HG03460 (cell line): ENCODE measurements around the gene PACC1.
"Not testable (repeated sequence)": the region's sequence is repeated elsewhere in the genome, so short reads cannot be mapped to it uniquely, and the experiment has no call there.

ENCODE experiments used
- ATAC-seq: cut with Tn5 transposase; IDR thresholded peaks from one replicate; pipeline ENCODE4 v1.9.1; 2021; ENCODE audit not compliant: unreplicated experiment

Gene PACC1

DNA sequence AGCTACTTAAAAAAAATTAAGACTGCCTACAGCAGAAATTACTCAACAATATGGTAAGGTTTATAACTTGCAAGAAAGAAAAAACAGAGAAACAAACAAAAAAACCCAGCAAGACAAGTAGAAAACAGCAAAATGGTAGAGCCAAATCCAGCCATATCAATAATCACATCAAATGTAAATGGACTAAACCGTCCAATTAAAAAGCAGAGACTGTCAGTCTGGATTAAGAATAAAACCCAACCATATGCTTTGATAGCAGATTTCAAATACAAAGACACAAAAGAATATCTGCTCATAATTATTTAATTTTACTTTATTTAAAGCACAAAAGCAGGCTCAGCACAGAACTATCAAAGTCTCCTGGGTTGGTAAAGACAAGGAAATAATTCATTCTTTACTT is 17.5 kb downstream of the PACC1 start:
- no peak for ATAC-seq

DNA sequence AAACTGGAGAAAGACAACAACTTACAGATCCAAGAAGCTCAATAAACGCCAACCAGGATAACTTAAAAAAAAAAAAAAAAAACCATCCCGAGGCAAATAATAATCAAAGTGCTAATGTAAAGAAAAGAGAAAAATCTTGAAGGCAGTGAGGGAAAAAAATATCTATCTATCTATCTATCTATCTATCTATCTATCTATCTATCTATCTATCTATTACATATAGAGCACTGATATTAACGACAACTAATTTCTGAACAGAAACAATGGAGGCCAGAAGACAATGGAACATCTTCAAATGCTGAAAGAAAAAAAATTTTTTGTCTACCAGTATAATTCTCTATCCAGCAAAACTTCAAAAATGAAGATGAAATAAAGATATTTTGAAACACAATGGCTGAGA is 18.0 kb downstream of the PACC1 start:
- ATAC-seq: no peak

DNA sequence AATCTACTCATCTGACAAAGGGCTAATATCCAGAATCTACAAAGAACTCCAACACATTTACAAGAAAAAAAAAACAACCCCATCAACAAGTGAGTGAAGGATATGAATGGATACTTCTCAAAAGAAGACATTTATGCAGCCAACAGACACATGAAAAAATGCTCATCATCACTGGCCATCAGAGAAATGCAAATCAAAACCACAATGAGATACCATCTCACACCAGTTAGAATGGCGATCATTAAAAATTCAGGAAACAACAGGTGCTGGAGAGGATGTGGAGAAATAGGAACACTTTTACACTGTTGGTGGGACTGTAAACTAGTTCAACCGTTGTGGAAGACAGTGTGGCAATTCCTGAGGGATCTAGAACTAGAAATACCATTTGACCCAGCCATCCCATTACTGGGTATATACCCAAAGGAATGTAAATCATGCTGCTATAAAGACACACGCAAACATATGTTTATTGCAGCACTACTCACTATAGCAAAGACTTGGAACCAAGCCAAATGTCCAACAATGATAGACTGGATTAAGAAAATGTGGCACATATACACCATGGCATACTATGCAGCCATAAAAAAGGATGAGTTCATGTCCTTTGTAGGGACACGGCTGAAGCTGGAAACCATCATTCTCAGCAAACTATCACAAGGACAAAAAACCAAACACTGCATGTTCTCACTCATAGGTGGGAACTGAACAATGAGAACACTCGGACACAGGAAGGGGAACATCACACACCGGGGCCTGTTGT is 18.8 kb downstream of the PACC1 start:
- not testable (repeated sequence) for ATAC-seq

DNA sequence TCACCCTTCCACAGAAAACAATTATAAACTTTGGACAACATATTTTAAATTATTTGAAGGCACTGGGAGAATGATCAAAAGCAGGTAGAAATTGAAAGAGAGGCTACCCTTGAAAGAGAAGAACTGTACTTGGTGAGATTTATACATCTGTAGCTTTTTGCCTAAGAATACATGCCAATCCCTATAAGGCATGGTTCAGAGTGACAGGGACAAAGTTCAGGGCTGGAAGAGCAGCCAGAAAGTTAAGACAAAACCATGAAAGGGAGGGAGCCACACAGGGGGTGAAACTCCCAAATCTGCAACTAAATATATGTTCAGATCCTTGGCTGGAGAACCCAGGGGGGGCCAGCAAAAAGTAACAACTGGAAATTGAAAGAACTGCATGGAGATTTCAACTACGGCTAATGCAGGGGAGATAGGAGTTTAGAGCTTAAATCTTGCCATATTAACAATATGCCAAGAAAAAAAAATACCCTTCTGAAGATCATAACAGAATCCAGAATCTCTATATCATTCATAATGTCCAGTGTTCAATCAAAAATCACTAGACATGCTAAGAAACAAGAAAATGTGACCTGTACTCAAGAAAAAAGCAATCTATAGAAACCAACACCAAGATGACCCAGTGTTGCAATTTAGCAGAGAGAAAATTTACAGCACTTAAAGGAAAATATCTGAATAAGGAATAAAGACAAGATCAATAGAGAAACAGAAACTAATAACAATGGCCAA is 25.5 kb downstream of the PACC1 start:
- ATAC-seq: no peak

DNA sequence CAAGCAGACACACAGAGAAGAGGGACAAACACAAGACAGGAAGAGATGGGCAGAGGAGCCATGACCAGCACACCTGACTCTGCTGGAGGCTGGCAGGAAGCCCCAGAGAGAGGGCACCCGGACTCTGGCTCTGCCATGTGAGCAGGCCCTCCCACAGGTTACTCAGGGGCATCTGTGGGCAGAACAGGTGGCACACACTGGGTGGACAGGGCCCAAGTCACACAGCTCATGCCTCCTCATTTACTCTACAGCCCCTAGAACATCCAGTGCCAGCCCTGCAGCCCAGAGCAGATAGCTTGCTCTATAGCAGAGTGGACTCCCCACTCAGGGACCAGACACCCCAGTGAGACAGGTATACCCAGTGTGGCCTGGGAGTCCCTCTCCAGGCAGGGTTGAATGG is 28.7 kb downstream of the PACC1 start:
- ATAC-seq: no peak

DNA sequence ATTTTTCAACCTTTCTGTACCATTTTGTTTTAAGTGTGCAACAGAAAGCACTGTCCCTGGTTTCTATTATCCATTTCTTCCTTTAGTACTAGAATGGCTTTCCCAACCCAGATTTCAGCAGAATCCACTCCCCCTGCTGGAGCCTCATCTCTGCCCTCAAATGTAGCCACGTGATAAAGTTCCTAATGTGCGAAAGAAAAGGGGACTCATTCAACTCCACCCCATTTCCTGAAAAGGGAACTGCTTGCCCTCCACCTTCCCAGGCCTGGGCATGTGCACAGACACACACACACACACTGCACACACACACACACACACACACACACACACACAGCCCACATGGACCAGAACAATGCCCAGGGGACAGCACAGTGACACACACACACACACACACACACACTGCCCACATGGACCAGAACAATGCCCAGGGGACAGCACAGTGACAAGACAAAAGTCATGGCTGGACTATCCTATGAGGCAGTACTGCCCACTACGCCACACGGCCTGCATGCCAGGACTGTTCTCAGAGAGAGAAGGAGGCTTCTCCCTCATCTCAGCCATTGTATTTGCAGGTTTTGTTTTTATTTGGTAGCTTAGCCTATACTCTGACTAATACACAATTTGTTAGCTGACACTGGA is 33.2 kb downstream of the PACC1 start:
- ATAC-seq: no peak

DNA sequence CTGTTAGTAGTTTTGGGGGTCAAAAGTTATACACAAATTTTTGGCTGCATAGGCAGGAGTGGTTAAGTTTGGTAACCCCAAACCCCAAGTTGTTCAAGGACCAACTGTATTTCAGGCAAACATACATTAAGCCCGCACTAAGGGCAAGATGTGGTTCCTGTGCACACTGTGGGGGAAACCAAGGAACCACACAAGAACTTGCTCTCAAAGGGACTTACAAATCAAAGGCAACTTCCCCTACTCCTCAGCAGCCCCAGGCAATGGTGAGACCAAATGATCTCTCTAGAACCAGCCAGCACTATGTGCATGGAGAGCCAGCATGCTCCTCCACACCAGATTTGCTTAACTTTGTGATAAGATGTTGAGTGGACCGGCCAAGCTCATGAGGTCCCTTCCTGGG is 35.3 kb downstream of the PACC1 start:
- ATAC-seq: no peak

DNA sequence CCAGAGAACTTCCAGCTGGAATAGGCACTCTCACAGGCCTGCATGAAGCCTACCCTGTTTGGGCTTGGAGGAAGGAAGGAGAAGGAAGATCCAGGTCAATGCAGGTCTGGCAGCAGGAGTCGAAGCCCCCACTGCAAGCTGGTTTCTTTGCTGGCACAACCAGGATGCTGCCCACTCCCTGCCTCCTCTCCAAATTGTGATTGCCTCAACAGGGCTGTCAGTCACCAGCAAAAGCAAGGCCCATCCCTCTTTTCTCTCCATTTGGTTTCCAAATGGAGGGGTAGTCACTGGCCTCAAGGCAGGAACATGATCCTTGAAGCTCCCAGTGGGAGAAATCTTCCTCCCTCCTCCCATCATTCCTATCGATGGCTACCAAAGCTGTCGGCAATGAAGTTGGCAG is 37.0 kb downstream of the PACC1 start:
- no peak for ATAC-seq

DNA sequence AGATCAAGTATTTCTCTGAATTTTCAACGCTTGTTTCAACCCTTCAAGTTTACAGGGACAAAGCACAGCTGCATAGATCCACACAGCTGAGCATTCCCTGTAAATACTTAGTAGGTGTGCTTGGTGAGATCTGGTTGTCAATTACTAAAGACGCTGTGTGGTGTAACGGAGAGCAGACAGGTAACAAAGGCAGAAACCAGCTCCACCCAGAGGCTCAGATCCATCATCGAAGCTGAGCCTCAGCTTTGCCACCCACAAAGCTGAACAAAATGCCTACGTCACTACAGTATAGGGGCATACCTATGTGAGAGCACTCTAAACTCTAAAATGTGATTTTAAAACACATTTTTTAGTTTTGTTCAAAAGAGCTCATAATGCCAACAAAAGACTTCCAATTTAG is 38.7 kb downstream of the PACC1 start:
- ATAC-seq: no peak

DNA sequence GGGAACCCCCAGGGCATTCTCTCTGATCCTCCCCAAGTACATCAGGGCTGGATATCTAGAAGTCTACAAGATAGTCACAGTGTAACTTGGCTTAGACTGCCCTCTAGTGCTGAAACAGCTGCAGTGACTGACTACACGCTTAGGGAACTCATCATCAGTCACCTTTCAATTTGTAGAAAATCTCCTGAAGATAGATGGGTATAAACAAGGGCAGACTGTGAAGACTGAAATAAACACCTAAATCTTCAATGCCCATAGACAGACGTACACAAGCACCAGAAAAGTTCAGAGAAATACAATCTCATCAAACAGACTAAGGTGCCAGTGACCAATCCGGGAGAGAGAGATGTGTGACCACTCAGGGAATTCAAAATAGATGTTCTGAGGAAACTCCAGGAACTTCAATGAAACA is 46.6 kb downstream of the PACC1 start:
- peak; percentile 82 for ATAC-seq

DNA sequence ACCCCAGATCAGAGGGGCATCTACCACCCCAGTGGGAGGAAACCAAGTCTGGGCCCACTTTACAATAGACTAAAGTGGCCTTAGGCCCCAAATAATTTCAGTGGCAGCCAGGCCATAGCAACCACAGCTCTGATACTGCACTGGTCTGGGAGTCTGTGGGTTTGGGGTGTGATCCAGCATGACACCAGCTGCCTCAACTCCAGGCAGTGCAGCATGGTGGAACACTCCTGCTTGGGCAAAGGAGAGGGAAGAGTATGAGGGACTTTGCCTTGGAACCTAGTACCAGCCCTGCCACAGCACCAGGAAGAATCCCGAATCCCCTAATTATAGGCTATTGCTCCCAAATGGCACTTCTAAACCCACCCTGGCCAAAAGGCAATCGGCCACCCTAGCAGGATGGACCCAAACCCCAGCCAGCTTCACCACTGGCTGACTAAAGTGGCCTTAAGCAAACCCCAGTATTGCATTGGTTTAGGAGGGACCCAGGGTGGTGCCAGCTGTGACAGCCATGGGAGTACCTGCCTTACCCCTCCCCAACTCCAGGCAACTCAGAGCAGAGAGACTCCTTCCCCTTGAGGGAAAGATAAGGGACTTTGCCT is 47.1 kb downstream of the PACC1 start:
- ATAC-seq: no peak

DNA sequence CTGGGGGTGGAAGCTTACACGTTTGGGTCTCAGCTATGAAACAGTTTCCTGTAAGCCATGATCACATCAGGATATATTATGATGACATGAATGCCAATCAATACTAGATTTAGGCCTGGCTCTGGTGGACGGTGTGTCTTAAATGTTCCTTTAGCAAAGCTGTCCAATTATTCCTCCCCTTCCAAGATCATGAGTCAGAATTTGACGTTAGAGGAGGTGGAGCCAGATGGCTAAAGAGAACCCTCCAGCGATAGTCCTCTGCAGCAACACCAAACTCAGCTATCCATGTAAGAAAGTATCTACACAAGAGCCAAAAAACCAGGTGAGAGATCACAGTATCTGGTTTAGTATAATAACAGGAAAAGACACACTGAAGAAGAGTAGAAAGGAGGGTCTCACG is 47.8 kb downstream of the PACC1 start:
- ATAC-seq: no peak

DNA sequence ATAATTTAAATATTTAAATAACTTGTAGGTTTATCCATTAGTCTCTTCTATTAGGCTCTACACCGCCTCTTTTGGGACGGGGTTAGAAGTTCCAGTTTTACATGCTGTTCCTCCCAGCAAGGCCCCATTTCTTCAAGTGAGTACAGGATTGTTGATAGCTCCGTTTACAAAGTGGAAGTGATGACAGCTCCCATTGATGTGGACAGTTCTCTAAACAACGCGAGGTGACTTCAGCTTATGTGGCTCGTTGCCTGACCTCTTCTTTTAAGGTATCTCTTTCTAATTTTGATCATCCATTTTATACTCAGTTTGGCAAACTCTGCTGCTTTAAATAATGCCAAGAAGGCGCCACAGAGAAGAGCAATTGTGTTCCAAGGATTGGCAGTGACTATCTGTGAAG is 49.7 kb downstream of the PACC1 start:
- ATAC-seq: no peak

DNA sequence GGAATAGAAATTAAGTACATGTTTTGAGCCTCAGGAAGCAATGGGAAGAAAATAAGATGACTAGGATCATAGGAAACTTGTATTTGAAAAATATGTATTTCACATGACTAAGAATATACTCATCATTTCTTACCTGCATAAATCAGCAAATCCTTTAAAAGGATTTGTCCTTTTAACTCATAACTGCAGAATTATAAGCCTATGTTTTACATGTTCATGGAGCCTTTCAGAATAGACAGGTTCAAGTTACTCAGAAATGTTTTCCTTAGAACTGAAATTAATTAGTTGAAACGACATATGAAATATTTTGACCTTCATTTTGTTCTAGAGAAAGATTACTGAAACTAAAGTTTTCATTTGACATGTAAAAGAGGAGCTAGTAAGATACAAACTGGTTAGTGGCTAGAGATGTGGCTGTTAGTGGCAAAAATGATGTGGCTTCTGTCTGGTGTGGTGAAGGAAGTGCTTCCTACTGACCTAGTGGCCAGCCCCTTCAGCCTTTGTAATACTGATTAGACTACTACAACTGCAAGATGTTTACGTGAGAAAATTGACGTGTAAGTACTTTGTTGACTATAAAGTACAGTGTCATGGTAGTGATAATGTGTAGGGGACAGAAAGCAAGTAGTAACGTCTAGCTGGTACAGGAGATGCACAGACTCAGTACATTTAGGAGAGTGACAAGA is 54.7 kb downstream of the PACC1 start:
- no peak for ATAC-seq

DNA sequence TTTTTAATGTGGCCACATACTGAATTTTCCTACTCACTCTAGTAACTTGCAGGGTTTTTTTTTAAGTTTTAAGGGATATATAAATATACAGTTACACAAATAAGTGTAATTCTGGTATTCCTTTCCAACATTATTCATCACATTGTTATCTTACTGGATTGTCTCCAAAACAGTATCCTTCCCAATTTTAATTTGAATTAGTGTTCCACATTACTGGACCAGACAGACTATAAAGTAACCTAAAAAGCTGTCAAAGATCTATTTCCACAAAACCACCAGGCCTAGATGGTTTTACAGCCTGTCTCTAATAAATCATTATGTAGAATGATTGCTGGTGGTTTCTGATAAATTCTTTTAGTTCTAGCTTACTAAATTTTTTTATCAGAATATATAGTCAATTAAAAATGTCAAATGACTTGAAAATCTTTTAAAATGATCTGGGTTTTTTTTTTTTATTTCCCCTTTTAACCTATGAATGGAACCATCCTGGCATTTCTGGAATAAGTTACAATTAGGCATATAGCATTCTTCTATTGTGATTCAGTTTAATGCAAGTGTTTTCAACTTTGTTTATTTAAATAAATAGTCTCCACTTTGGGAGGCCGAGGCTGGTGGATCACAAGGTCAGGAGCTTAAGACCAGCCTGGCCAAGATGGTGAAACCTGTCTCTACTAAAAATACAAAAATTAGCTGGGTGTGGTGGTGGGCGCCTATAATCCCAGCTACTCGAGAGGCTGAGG is 59.3 kb downstream of the PACC1 start:
- ATAC-seq: no peak

DNA sequence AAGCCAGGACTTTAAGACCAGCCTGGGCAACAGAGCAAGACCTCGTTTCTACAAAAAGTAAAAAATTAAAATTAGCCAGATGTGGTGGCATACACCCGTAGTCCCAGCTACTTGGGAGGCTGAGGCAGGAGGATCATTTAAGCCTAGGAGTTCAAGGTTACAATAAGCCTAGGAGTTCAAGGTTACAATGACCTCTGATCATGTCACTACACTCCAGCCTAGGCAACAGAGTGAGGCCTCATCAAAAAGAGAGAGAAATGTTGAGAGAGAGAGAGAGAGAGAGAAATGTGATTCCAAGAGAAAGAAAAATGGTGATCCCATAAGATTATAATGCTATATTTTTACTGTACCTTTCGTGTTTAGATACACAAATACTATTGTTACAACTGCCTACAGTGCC is 60.2 kb downstream of the PACC1 start:
- ATAC-seq: no peak

DNA sequence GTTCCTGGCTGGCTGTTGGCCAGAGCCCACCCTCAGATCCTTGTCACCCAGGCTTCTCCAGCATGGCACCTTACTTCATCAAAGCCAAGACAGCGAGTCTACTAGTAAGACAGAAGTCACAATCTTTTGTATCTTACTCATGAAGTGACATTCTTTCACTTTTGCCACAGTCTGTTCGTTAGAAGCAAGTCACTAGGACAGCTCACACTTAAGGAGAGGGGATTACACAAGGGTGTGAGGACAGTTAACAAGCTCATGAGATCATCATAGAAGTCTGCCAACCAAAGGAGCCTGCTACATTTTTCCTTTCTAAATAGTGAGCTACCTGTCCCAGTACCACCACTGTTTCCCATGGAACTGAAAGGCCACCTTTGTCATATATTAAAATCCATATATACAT is 61.5 kb downstream of the PACC1 start:
- no peak for ATAC-seq

DNA sequence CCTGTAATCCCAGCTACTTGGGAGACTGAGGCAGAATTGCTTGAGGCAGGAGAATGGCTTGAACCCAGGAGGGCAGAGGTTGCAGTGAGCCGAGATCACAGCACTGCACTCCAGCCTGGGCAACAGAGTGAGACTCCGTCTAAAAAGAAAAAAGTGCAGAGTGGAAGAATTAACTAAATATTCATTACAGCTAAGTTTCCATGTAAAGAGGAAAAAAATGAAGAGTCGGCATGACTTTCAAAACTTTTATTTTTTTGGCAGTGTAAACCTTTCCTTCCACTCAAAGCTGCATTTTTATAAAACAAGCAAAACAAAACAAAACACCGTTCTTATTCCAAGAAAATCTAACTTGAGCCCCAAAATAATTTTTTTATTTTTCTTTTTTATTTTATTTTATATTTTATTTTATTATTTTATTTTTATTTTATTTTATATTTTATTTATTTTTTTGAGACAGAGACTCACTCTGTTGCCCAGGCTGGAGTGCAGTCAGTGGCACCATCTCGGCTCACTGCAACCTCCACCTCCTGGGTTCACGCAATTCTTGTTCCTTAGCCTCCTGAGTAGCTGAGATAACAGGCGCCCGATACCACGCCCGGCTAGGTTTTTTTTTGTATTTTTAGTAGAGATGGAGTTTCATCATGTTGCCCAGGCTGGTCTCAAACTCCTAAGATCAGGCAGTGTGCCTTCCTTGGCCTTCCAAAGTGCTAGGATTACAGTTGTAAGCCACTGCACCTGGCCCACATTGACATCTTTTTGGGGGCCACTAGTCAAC is 62.9 kb downstream of the PACC1 start:
- no peak for ATAC-seq

DNA sequence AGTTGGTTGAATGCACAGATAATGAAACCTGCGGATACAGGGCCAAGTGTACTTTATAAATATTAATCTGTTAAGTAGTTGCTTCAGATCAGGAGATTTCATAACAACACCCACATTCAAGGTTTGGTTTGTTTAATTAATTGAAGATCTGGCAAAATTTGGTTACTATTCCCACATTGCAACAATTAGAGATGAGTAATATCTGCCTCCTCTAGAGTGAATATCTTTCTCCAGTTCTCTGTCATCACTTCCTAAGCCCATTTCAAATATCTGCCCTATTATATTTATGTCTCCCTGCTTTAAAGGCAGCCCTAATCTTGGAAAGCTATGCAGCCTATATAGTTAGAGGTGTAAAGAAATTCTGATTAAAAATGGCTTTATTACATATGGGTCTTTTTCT is 68.1 kb downstream of the PACC1 start:
- ATAC-seq: no peak

DNA sequence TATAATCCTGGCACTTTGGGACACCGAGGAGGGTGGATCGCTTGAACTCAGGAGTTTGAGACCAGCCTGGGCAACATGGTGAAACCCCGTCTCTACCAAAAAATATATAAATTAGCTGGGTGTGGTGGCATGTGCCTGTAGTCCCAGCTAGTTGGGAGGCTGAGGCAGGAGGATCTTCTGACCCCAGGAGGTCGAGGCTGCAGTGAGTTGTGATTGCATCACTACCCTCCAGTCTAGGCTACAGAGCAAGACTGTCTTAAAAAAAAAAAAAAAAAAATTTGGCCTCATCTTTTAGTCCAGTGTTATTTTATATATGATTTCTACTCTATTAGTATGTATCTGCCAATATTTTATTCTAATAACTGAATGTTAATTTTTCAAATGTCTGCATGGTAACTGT is 69.8 kb downstream of the PACC1 start:
- no peak for ATAC-seq
